Ovary (tissue), 9 donors: ENCODE data around the gene NDE1. TPM values are rescaled to one million over a fixed set of nuclear protein-coding genes. Genes with fewer than 3 reads are reported as not detected.

Source experiments
- DNase-seq, 5 donors: peaks; one replicate each; pipeline ENCODE4 v3.0.0-alpha.2; 2019 to 2020
- H3K27ac ChIP-seq, 2 donors: fragments of 200-600 bp; one replicate each; pipeline versions ENCODE4 v1.5.1 to v1.8.0; 2019 to 2022
- H3K27me3 ChIP-seq: fragments of 200-600 bp; one replicate; pipeline ENCODE4 v1.8.0; 2022
- H3K36me3 ChIP-seq: fragments of 200-600 bp; sonication (generic); one replicate; pipeline ENCODE4 v1.5.1; 2019
- H3K4me1 ChIP-seq: one replicate; pipeline ENCODE4 v1.8.1; 2013; ENCODE audit warnings: mild to moderate bottlenecking, moderate library complexity; ENCODE audit not compliant: insufficient read depth
- H3K4me3 ChIP-seq: fragments of 200-600 bp; sonication (generic); one replicate; pipeline ENCODE4 v1.5.1; 2017
- H3K9me3 ChIP-seq, 2 donors: fragments of 200-600 bp in 1 of 2; sonication (generic) in 1 of 2; one replicate each; pipeline versions ENCODE4 v1.5.1 to v1.8.1; 2013 to 2019; ENCODE audit warnings: mild to moderate bottlenecking in 1 of 2, moderate library complexity in 1 of 2
- CTCF ChIP-seq, 3 donors: fragments of 450-650 bp in 2 of 3; fragments of 200-600 bp in 1 of 3; IDR thresholded peaks; one replicate each; pipeline versions ENCODE4 v1.5.1 to v1.8.0; 2016 to 2022; ENCODE audit warnings: antibody characterized with exemption in 3 of 3, mild to moderate bottlenecking in 1 of 3
- EP300 ChIP-seq: sonication (generic); formaldehyde crosslinking; IDR thresholded peaks from one replicate; pipeline ENCODE4 v1.6.1; 2017; ENCODE audit warnings: antibody characterized with exemption
- POLR2A ChIP-seq: fragments of 450-650 bp; IDR thresholded peaks from one replicate; pipeline ENCODE4 v1.6.1; 2017; ENCODE audit warnings: antibody characterized with exemption, mild to moderate bottlenecking, moderate library complexity
- WGBS, 3 donors: extraction: QIAGEN DNeasy Blood & Tissue Kit in 1 of 3; methylation state at CpG; one replicate each; pipeline versions ENCODE4 v1.1.5 to v1.1.7; 2013 to 2017; 5-methylcytosine and 5-hydroxymethylcytosine counted together
- intact Hi-C, 4 donors: fragments of 100-400 bp; cut with DNase I; formaldehyde crosslinking; loops; one replicate each; pipeline versions ENCODE4 v1.11.0 to v1.15.1; 2022 to 2023
- polyA plus RNA-seq, 2 donors: library from polyadenylated mRNA; stranded (reverse); fragments of 200-250 nt in 1 of 2; fragments of 350-450 nt in 1 of 2; fragmentation: Illumina TruSeq in 1 of 2; extraction: RNeasy Lipid Tissue Mini Kit (QIAGEN cat#74804) in 1 of 2; gene quantifications; one replicate each; pipeline ENCODE4 v1.2.3, GENCODE V29; 2013 to 2014
- total RNA-seq, 7 donors: library from RNA; depleted of rRNA in 2 of 7; stranded (reverse); fragments of >200 nt in 2 of 7; fragmentation: NEBNext Ultra II Directional in 3 of 7; extraction: Animal tissue kit (Norgen Biotek cat#: 25700) in 3 of 7; gene quantifications; one replicate each; pipeline versions ENCODE4 v1.1.0 to v1.2.4, GENCODE V29; 2016 to 2023
- donor health status: DM: no; HTN: no; CAD: no; lungs with moderate emphysema.
- donor health status: DM: no; HTN: no; CAD: no.
- donor health status: Bipolar disorder and iron deficiency.
- donor health status: DM: yes; HTN: yes; CAD: no.
- donor health status: DM: no; HTN: no; CAD: no.
- donor health status: DM: yes; HTN: yes; CAD: no.

The NDE1 gene
- total and polyA plus RNA-seq, 9 donors: 9.8 to 31.9 (median 22.4) TPM

DNA sequence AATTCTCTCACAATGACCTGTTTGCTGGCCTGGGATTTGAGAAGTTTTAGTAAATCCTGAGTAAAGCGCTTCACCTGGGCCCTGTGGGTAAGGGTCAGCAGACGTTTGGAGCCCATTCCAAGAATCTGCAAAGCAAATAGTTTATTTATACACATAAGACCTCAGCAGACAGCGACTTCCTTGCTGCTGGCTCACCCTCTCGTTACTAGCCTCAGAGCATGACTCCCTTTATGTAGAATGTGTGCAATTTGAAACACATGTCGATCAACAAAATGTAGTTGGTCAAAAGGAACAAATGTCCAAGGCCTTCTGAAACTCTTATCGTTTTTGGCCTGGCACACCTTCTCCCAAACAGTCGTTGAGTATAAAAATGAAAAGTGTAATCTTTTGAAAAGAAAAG is 38.4 kb upstream of the NDE1 start:
- no peaks in the 10 kb centered on the region for H3K36me3 ChIP-seq

GRCh38 chr16:15613676-15614075 is 36.4 kb upstream of the NDE1 start:
- Histone ChIP-seq H3K36me3 (no peaks in the 10 kb centered on the region), H3K27me3 (no peaks in the 10 kb centered on the region), H3K4me1 (no peaks in the 10 kb centered on the region), H3K9me3 (no peaks in the 10 kb centered on the region), H3K27ac (no peak overlapping the region), H3K4me3 (no peak overlapping the region)
- intact Hi-C loops: no loop called here
- DNase-seq: no peak
- WGBS, 3 donors: 93 to 98% (median 94%) methylated on average over 4 of the region's 4 CpGs
- TF ChIP-seq CTCF (IDR thresholded peaks at IDR 0.05) (no peak), POLR2A (no peak), EP300 (no peak)

More for the DNA sequence above, 38.4 kb upstream of the NDE1 start:
- WGBS, 3 donors: 13 to 37% (median 15%) methylated on average over 7 of the region's 7 CpGs
- H3K27ac ChIP-seq: peak overlapping the region in 1 of 2 donors; percentile 10
- no peak overlapping the region for H3K4me3 ChIP-seq
- DNase-seq: no peak
- H3K9me3 ChIP-seq: no peaks in the 10 kb centered on the region
- no peak for TF ChIP-seq CTCF (IDR thresholded peaks at IDR 0.05)
- no peak for TF ChIP-seq POLR2A
- no peak for TF ChIP-seq EP300
- intact Hi-C loops: no loop called here
- H3K4me1 ChIP-seq: no peaks in the 10 kb centered on the region
- no peaks in the 10 kb centered on the region for H3K27me3 ChIP-seq

GRCh38 chr16:15616012-15616411 is 34.0 kb upstream of the NDE1 start:
- intact Hi-C loops: no loop called here
- no peak for DNase-seq

DNA sequence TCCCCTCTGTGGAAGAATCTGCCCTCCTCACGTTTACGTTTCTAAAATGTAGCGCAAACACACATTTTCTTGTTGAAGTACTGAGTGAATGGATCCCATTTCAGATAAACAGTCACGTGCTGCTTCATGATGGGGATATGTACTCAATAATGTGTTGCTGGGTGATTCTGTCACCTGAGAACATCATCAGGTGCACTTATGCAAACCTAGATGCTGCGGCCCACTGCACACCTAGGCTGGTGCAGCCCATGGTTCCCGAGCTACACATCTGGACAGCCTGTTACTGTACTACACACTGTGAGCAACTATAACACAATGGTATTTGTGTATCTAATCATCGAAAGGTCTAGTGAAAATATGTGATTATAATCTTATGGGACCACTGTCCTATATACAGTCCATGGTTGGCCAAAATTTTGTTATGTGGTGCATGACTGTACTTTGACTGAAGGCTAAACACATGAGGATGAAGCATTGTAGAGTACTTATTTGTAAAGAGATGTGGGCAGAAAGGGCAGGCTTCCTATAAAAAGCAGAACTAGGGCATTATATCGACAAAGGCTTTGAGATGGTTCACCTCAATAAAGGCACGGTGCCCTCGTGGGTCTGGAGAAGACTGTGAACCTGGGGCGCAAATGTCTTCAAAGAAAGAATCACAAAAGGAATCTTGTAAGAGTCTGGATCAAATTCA is 33.4 kb upstream of the NDE1 start:
- no peak overlapping the region for H3K27ac ChIP-seq
- H3K4me1 ChIP-seq: no peaks in the 10 kb centered on the region
- WGBS, 3 donors: 90 to 92% (median 91%) methylated on average over 11 of the region's 11 CpGs
- H3K4me3 ChIP-seq: no peak overlapping the region
- intact Hi-C loops: no loop called here
- no peaks in the 10 kb centered on the region for H3K9me3 ChIP-seq
- H3K36me3 ChIP-seq: no peaks in the 10 kb centered on the region
- H3K27me3 ChIP-seq: no peaks in the 10 kb centered on the region
- TF ChIP-seq POLR2A (no peak), CTCF (IDR thresholded peaks at IDR 0.05) (no peak), EP300 (no peak)
- no peak for DNase-seq

More at GRCh38 chr16:15616012-15616411, 34.0 kb upstream of the NDE1 start:
- no peak for TF ChIP-seq CTCF (IDR thresholded peaks at IDR 0.05)
- no peak for TF ChIP-seq EP300
- TF ChIP-seq POLR2A: no peak
- H3K27me3 ChIP-seq: no peaks in the 10 kb centered on the region
- H3K27ac ChIP-seq: no peak overlapping the region
- no peaks in the 10 kb centered on the region for H3K9me3 ChIP-seq
- H3K4me3 ChIP-seq: no peak overlapping the region
- no peaks in the 10 kb centered on the region for H3K36me3 ChIP-seq
- 95 to 96% (median 95%) methylated on average over 4 of the region's 4 CpGs for WGBS, 3 donors
- no peaks in the 10 kb centered on the region for H3K4me1 ChIP-seq
